ENCODE results near the gene PHACTR4. TPM values are rescaled to one million over a fixed set of nuclear protein-coding genes. Genes with fewer than 3 reads are reported as not detected.
A peak's percentile ranks its signal among the peaks of the same experiment; 100 is the strongest.

Gene PHACTR4
- total and polyA plus RNA-seq, 9 of the 15 experiments (the other 6 are each of a cell fraction or from before 2014, with no cell fraction given): 6.4 to 43.6 (median 14.2) TPM

DNA sequence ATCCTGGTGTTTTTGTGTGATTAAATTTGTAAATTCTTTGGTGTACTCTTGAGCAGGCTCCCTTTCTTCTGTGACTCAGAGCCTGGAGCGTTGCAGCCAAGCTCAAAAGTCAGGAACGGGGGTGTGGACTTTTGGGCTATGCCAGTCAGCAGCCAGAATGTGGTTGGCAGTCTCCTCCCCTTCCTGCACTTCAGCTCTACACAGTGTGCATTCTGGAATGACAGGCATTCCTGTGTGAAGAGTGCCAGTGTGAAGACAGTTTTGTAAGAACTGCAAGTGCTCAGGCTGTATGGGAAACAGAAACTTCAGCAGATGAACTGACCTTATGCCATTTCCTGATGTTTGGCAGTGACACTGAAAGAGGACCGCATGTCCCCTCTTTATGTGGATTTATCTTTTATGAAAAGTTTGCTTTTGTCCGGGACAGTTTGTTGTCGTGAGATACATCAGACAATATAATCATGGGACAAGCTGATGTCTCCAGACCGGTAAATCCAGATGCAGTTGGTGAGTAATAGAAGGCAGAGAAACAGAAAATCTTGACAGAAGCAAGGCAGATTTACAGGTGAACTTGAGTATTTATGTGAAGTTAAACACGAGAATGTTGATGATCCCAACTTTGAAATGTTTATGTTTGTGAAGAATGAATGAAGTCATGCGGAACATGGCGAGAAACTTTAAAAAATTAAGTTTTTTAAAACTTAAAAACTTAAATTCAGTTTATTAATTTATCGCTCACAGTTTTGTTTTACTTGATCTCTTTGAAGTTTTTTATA is 68.6 kb downstream of the PHACTR4 start:
- intact Hi-C loops (cut with micrococcal nuclease) (no loop called here), in situ Hi-C loops (cut with MboI) (loop anchor here (25.0 kb wide), 1 partner anchor 1374 kb away; no protein-coding TSS in a partner anchor)
- Histone ChIP-seq H3K4me2 (ENCODE audit: insufficient read depth, low read length) (peak overlapping the region; percentile 62), H3K36me3 (ENCODE audit: control insufficient read depth, insufficient read depth, low read length) (peaks cover 3% of the 10 kb centered on the region; the same call in 2 of the 3 replicates), H4K20me1 (replicated peaks; ENCODE audit: control insufficient read depth, insufficient read depth, low read length) (no peaks in the 10 kb centered on the region), H3K79me2 (ENCODE audit: control insufficient read depth, insufficient read depth, low read length) (peaks cover under 1% of the 10 kb centered on the region; the same call in 1 of the 3 replicates), H3K27ac (ENCODE audit: extremely low read depth, low read depth, low read length) (peak overlapping the region; percentile 41; the same call in 2 of the 3 replicates), H3K4me3 (peak overlapping the region; percentile 2; the same call in 1 of the 2 replicates), H3K9me1 (ENCODE audit: control insufficient read depth, insufficient read depth, low read length) (no peaks in the 10 kb centered on the region), H3K4me1 (replicated peaks in 1 of 2; ENCODE audit: control insufficient read depth in 2 of 2, insufficient read depth in 2 of 2, low read length in 2 of 2) (peaks cover 17 to 22% of the 10 kb centered on the region in 2 experiments), H3K9ac (ENCODE audit: insufficient read depth in 1 of 2, low read depth in 2 of 2, low read length in 2 of 2) (peak overlapping the region; percentile 6 to 75; a peak in 3 of 4 replicates), H3K9me3 (replicated peaks; ENCODE audit: control insufficient read depth, insufficient read depth, low read depth, low read length) (no peaks in the 10 kb centered on the region), H2AFZ (ENCODE audit: low read depth, low read length) (peak overlapping the region; percentile 27), H3K27me3 (ENCODE audit: control insufficient read depth in 2 of 2, insufficient read depth in 2 of 2, low read length in 2 of 2) (no peaks in the 10 kb centered on the region)
- 38% methylated on average over 10 of the region's 10 CpGs for WGBS (ENCODE audit: insufficient coverage, low coverage, missing lambda C conversion rate)
- peak; percentile 57 for FAIRE-seq
- peak in 2 of 4 experiments; percentile 26 to 61 for DNase-seq (ENCODE audit: extremely low read depth in 1 of 4, low spot score in 3 of 4)
- no TSS peak for BruUV-seq (replicated peaks)
- ChIA-PET POLR2A (interaction anchor here (0.6 to 2.0 kb wide), 8 partner anchors 9 to 211 kb away, joined by 3 to 9 read pairs (median 4); partner anchors contain the start of genes RCC1 and RNU11), CTCF (ENCODE audit: low intra/inter-chr PET ratio) (no interaction called here)
- peak; percentile 61 for ATAC-seq
- TF ChIP-seq HDGF (IDR thresholded peaks at IDR 0.05) (0 out of 2 replicates have a peak, but pooled peaks have one; percentile 69), TEAD4 (IDR thresholded peaks at IDR 0.05; ENCODE audit: low read length) (peak; percentile 18; the same call in 1 of the 2 replicates), TEAD4 (CRISPR knock-in tag; IDR thresholded peaks at IDR 0.05; ENCODE audit: borderline replicate concordance) (no peak), NRF1 (conservative IDR thresholded peaks at IDR 0.05 in 1 of 2, IDR thresholded peaks at IDR 0.05 in 1 of 2) (peak in 1 of 2 experiments; percentile 9; a peak in 1 of 4 replicates), MAZ (CRISPR knock-in tag; conservative IDR thresholded peaks at IDR 0.05 in 1 of 2, IDR thresholded peaks at IDR 0.05 in 1 of 2) (0 out of 4 replicates have a peak, but pooled peaks of 1 of the 2 experiments have one; percentile 30), VEZF1 (CRISPR knock-in tag; IDR thresholded peaks at IDR 0.05) (peak; percentile 43; the same call in 1 of the 2 replicates), LEF1 (IDR thresholded peaks at IDR 0.05) (no peak), KAT7 (CRISPR knock-in tag; IDR thresholded peaks at IDR 0.05; ENCODE audit: borderline replicate concordance) (no peak), NR3C1 (CRISPR knock-in tag; IDR thresholded peaks at IDR 0.05) (no peak), TBP (optimal IDR thresholded peaks at IDR 0.05; ENCODE audit: low read depth, low read length) (peak; percentile 35), ASH1L (IDR thresholded peaks at IDR 0.05; ENCODE audit: borderline replicate concordance, low read depth, partially characterized antibody) (peak; percentile 26), KLF16 (IDR thresholded peaks at IDR 0.05) (no peak), XRCC3 (IDR thresholded peaks at IDR 0.05) (no peak)
- TF ChIP-seq, protein P1, sequence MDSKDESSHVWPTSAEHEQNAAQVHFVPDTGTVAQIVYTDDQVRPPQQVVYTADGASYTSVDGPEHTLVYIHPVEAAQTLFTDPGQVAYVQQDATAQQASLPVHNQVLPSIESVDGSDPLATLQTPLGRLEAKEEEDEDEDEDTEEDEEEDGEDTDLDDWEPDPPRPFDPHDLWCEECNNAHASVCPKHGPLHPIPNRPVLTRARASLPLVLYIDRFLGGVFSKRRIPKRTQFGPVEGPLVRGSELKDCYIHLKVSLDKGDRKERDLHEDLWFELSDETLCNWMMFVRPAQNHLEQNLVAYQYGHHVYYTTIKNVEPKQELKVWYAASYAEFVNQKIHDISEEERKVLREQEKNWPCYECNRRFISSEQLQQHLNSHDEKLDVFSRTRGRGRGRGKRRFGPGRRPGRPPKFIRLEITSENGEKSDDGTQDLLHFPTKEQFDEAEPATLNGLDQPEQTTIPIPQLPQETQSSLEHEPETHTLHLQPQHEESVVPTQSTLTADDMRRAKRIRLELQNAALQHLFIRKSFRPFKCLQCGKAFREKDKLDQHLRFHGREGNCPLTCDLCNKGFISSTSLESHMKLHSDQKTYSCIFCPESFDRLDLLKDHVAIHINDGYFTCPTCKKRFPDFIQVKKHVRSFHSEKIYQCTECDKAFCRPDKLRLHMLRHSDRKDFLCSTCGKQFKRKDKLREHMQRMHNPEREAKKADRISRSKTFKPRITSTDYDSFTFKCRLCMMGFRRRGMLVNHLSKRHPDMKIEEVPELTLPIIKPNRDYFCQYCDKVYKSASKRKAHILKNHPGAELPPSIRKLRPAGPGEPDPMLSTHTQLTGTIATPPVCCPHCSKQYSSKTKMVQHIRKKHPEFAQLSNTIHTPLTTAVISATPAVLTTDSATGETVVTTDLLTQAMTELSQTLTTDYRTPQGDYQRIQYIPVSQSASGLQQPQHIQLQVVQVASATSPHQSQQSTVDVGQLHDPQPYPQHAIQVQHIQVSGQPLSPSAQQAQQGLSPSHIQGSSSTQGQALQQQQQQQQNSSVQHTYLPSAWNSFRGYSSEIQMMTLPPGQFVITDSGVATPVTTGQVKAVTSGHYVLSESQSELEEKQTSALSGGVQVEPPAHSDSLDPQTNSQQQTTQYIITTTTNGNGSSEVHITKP (IDR thresholded peaks at IDR 0.05; ENCODE audit: partially characterized antibody): peak; percentile 51
- TF ChIP-seq, protein P2, sequence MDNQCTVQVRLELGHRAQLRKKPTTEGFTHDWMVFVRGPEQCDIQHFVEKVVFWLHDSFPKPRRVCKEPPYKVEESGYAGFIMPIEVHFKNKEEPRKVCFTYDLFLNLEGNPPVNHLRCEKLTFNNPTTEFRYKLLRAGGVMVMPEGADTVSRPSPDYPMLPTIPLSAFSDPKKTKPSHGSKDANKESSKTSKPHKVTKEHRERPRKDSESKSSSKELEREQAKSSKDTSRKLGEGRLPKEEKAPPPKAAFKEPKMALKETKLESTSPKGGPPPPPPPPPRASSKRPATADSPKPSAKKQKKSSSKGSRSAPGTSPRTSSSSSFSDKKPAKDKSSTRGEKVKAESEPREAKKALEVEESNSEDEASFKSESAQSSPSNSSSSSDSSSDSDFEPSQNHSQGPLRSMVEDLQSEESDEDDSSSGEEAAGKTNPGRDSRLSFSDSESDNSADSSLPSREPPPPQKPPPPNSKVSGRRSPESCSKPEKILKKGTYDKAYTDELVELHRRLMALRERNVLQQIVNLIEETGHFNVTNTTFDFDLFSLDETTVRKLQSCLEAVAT (IDR thresholded peaks at IDR 0.05): 0 out of 4 replicates have a peak, but pooled peaks of 1 of the 2 experiments have one; percentile 15

Data from K562 (cell line).